ENCODE data around the gene OTULINL.

Gene OTULINL

DNA sequence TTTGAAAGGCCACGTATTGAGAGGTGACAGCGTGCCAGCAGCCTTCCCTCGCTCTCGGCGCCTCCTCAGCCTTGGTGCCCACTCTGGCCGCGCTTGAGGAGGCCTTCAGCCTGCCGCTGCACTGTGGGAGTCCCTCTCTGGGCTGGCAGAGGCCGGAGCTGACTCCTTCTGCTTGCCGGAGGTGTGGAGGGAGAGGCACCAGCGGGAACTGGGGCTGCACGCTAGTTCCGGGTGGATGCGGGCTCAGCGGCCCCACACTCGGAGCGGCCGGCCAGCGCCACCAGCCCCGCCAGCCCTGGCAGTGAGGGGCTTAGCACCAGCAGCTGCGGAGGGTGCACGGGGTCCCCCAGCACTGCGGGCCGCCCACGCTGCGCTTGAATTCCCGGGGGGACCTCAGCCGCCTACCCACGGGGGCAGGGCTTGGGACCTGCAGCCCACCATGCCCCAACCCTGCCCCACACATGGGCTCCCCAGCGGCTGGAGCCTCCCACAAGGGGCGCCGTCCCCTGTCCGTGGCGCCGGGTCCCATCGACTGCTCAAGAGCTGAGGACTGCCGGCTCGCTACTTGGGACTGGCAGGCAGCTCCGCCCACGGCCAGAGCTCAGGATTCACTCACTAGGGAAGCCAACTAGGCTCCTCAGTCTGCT lies 4.4 kb upstream of the OTULINL start:
- Histone ChIP-seq H3K9me3 (ENCODE audit: insufficient read depth, low read depth, low read length) (0 out of 2 replicates have a peak, but pooled peaks cover 3% of the 10 kb centered on the region), H3K79me2 (ENCODE audit: insufficient read depth, low read length) (no peaks in the 10 kb centered on the region), H3K27me3 (ENCODE audit: insufficient read depth, low read length, poor library complexity, severe bottlenecking) (no peaks in the 10 kb centered on the region), H3K9me2 (replicated peaks; ENCODE audit: low read depth, low read length) (no peaks in the 10 kb centered on the region), H4K20me1 (ENCODE audit: insufficient read depth, low read length, poor library complexity, severe bottlenecking) (no peaks in the 10 kb centered on the region), H3K9ac (ENCODE audit: low read depth, low read length, poor library complexity, severe bottlenecking) (no peak overlapping the region), H3K4me2 (ENCODE audit: low read depth, low read length, poor library complexity, severe bottlenecking) (no peak overlapping the region), H3K36me3 (ENCODE audit: insufficient read depth, low read length) (no peaks in the 10 kb centered on the region), H2AFZ (ENCODE audit: low read length) (no peak overlapping the region), H3K4me3 (ENCODE audit: low read length, poor library complexity, severe bottlenecking) (no peak overlapping the region), H3F3A (ENCODE audit: low read depth) (no peaks in the 10 kb centered on the region), H3K4me1 (ENCODE audit: insufficient read depth, low read length, poor library complexity, severe bottlenecking) (peaks cover 11% of the 10 kb centered on the region)
- TF ChIP-seq, protein P1, sequence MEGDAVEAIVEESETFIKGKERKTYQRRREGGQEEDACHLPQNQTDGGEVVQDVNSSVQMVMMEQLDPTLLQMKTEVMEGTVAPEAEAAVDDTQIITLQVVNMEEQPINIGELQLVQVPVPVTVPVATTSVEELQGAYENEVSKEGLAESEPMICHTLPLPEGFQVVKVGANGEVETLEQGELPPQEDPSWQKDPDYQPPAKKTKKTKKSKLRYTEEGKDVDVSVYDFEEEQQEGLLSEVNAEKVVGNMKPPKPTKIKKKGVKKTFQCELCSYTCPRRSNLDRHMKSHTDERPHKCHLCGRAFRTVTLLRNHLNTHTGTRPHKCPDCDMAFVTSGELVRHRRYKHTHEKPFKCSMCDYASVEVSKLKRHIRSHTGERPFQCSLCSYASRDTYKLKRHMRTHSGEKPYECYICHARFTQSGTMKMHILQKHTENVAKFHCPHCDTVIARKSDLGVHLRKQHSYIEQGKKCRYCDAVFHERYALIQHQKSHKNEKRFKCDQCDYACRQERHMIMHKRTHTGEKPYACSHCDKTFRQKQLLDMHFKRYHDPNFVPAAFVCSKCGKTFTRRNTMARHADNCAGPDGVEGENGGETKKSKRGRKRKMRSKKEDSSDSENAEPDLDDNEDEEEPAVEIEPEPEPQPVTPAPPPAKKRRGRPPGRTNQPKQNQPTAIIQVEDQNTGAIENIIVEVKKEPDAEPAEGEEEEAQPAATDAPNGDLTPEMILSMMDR (conservative IDR thresholded peaks at IDR 0.05; ENCODE audit: low read length), result no peak
- no peak for TF ChIP-seq EZH2phosphoT487 (IDR thresholded peaks at IDR 0.05; ENCODE audit: borderline replicate concordance)

DNA sequence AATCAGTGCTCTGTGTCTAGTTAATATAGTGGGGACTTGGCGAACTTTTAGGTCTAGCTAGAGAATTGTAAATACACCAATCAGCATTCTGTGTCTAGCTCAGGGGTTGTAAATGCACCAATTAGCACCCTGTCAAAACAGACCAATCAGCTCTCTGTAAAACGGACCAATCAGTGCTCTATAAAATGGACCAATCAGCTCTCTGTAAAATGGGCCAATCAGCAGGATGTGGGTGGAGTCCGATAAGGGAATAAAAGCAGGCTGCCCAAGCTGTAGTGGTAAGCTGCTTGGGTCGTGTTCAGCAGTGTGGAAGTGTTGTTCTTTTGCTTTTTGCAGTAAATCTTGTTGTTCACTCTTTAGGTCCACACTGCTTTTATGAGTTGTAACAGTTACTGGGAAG lies 3.6 kb upstream of the OTULINL start:
- H3K36me3 ChIP-seq (ENCODE audit: insufficient read depth, low read length), result no peaks in the 10 kb centered on the region
- H3K4me1 ChIP-seq (ENCODE audit: insufficient read depth, low read length, poor library complexity, severe bottlenecking), result peaks cover 13% of the 10 kb centered on the region
- no peaks in the 10 kb centered on the region for H3K27me3 ChIP-seq (ENCODE audit: insufficient read depth, low read length, poor library complexity, severe bottlenecking)
- no peaks in the 10 kb centered on the region for H4K20me1 ChIP-seq (ENCODE audit: insufficient read depth, low read length, poor library complexity, severe bottlenecking)
- H3K9me2 ChIP-seq (replicated peaks; ENCODE audit: low read depth, low read length), result no peaks in the 10 kb centered on the region
- peaks cover 7% of the 10 kb centered on the region for H3K79me2 ChIP-seq (ENCODE audit: insufficient read depth, low read length)
- no peak overlapping the region for H2AFZ ChIP-seq (ENCODE audit: low read length)
- 0 out of 2 replicates have a peak, but pooled peaks cover 3% of the 10 kb centered on the region for H3K9me3 ChIP-seq (ENCODE audit: insufficient read depth, low read depth, low read length)
- no peak overlapping the region for H3K4me3 ChIP-seq (ENCODE audit: low read length, poor library complexity, severe bottlenecking)
- no peak overlapping the region for H3K9ac ChIP-seq (ENCODE audit: low read depth, low read length, poor library complexity, severe bottlenecking)
- H3K4me2 ChIP-seq (ENCODE audit: low read depth, low read length, poor library complexity, severe bottlenecking), result no peak overlapping the region
- TF ChIP-seq EZH2phosphoT487 (IDR thresholded peaks at IDR 0.05; ENCODE audit: borderline replicate concordance), result no peak
- TF ChIP-seq, protein P1 (conservative IDR thresholded peaks at IDR 0.05; ENCODE audit: low read length), result no peak
- H3F3A ChIP-seq (ENCODE audit: low read depth), result no peaks in the 10 kb centered on the region

DNA sequence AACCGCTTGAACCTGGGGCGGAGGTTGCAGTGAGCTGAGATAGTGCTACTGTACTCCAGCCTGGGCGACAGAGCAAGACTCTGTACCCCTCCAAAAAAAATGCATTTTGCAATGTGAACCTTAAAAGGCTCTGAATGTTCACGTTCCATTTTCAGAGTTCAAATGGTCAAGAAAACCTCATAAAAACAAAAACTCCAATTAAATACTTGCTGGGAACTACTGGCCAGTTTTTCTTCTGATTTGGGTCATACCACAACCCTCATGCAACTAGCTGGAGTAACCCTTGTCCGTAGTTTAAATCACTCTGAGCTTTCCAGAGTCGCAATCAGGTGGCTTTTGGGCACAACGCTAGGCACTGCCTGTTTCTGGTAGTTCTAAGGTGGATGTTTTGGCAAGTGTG lies 2.3 kb upstream of the OTULINL start:
- Histone ChIP-seq H3K9me2 (replicated peaks; ENCODE audit: low read depth, low read length) (no peaks in the 10 kb centered on the region), H3K27me3 (ENCODE audit: insufficient read depth, low read length, poor library complexity, severe bottlenecking) (no peaks in the 10 kb centered on the region), H4K20me1 (ENCODE audit: insufficient read depth, low read length, poor library complexity, severe bottlenecking) (no peaks in the 10 kb centered on the region), H3K4me3 (ENCODE audit: low read length, poor library complexity, severe bottlenecking) (no peak overlapping the region), H3K79me2 (ENCODE audit: insufficient read depth, low read length) (peaks cover 20% of the 10 kb centered on the region), H3K4me2 (ENCODE audit: low read depth, low read length, poor library complexity, severe bottlenecking) (no peak overlapping the region), H3F3A (ENCODE audit: low read depth) (no peaks in the 10 kb centered on the region), H2AFZ (ENCODE audit: low read length) (no peak overlapping the region), H3K36me3 (ENCODE audit: insufficient read depth, low read length) (no peaks in the 10 kb centered on the region), H3K9ac (ENCODE audit: low read depth, low read length, poor library complexity, severe bottlenecking) (no peak overlapping the region), H3K4me1 (ENCODE audit: insufficient read depth, low read length, poor library complexity, severe bottlenecking) (peaks cover 26% of the 10 kb centered on the region), H3K9me3 (ENCODE audit: insufficient read depth, low read depth, low read length) (0 out of 2 replicates have a peak, but pooled peaks cover 3% of the 10 kb centered on the region)
- TF ChIP-seq, protein P1 (conservative IDR thresholded peaks at IDR 0.05; ENCODE audit: low read length), result no peak

All from Loucy (cell line).